ENCODE results near the gene ARIH1.
"Not testable (repeated sequence)": the region's sequence is repeated elsewhere in the genome, so short reads cannot be mapped to it uniquely, and the experiment has no call there.

ARIH1 gene

GRCh38 chr15:72473614-72474465 lies at the start of gene ARIH1:
Gene ARIH1, plus strand, starts transcription at chr15:72474330. Its CDS starts 310 bp downstream, at chr15:72474640.
- H3K27ac ChIP-seq, result peak within 1 kb of the TSS; percentile 95
- peak; percentile 97 for TF ChIP-seq ZFX (IDR thresholded peaks at IDR 0.05)
- peak; percentile 68 for TF ChIP-seq CTCF (conservative IDR thresholded peaks at IDR 0.05)

- TF ChIP-seq CTCF (conservative IDR thresholded peaks at IDR 0.05), result no peak
- no peak for TF ChIP-seq ZFX (IDR thresholded peaks at IDR 0.05)
Observed at GRCh38 chr15:72426753-72427152, 47.4 kb upstream of the ARIH1 start.

GRCh38 chr15:72437650-72438316 lies 36.3 kb upstream of the ARIH1 start:
- no peak for TF ChIP-seq ZFX (IDR thresholded peaks at IDR 0.05)
- no peak for TF ChIP-seq CTCF (conservative IDR thresholded peaks at IDR 0.05)
- H3K27ac ChIP-seq, result no peak overlapping the region

More at GRCh38 chr15:72426753-72427152, 47.4 kb upstream of the ARIH1 start:
- H3K27ac ChIP-seq, result no peak overlapping the region

GRCh38 chr15:72442848-72443247 lies 31.3 kb upstream of the ARIH1 start:
- not testable (repeated sequence) for H3K27ac ChIP-seq

GRCh38 chr15:72445426-72445825 lies 28.7 kb upstream of the ARIH1 start:
- H3K27ac ChIP-seq, result no peak overlapping the region
- TF ChIP-seq CTCF (conservative IDR thresholded peaks at IDR 0.05), result no peak

- H3K27ac ChIP-seq, result no peak overlapping the region
- no peak for TF ChIP-seq ZFX (IDR thresholded peaks at IDR 0.05)
- no peak for TF ChIP-seq CTCF (conservative IDR thresholded peaks at IDR 0.05)
Observed at GRCh38 chr15:72450805-72451204, 23.3 kb upstream of the ARIH1 start.

GRCh38 chr15:72451224-72451623 lies 22.9 kb upstream of the ARIH1 start:
- no peak overlapping the region for H3K27ac ChIP-seq
- TF ChIP-seq ZFX (IDR thresholded peaks at IDR 0.05) (no peak), CTCF (conservative IDR thresholded peaks at IDR 0.05) (no peak)

All from C4-2B (cell line).